GM23338 (cell line): Measurements from ENCODE around the gene NAA80. TPM values are rescaled to one million over a fixed set of nuclear protein-coding genes. Genes with fewer than 3 reads are reported as not detected.
A peak's percentile ranks its signal among the peaks of the same experiment; 100 is the strongest.
"Not testable (repeated sequence)": the region's sequence is repeated elsewhere in the genome, so short reads cannot be mapped to it uniquely, and the experiment has no call there.

Source experiments
- ATAC-seq: fragments of 200-7000 bp; cut with Tn5 transposase; 3 replicates; pipeline ENCODE4 v1.9.1; 2020
- DNase-seq: peaks from one replicate; pipeline ENCODE4 v3.0.0-alpha.2; 2015; ENCODE audit warnings: low spot score
- H2AFZ ChIP-seq: fragments of 200-600 bp; sonication (generic); 2 replicates; pipeline ENCODE4 v1.8.0; 2016; ENCODE audit warnings: antibody characterized with exemption, mild to moderate bottlenecking, moderate library complexity
- H3F3A ChIP-seq: fragments of 200-600 bp; sonication (generic); replicated peaks from 2 replicates; pipeline ENCODE4 v1.8.0; 2017; ENCODE audit warnings: antibody characterized with exemption, mixed run types, low read depth
- H3K27ac ChIP-seq: fragments of 200-600 bp; sonication (generic); 2 replicates; pipeline ENCODE4 v1.6.1; 2016; ENCODE audit warnings: low read depth
- H3K27me3 ChIP-seq: fragments of 200-600 bp; sonication (generic); 2 replicates; pipeline ENCODE4 v1.8.0; 2016; ENCODE audit warnings: mild to moderate bottlenecking, mixed run types, moderate library complexity; ENCODE audit not compliant: insufficient read depth
- H3K36me3 ChIP-seq: fragments of 200-600 bp; sonication (generic); 2 replicates; pipeline ENCODE4 v1.8.0; 2016; ENCODE audit warnings: mild to moderate bottlenecking; ENCODE audit not compliant: insufficient read depth
- H3K4me1 ChIP-seq: fragments of 200-600 bp; sonication (generic); 2 replicates; pipeline ENCODE4 v1.8.0; 2016; ENCODE audit warnings: mild to moderate bottlenecking, moderate library complexity; ENCODE audit not compliant: insufficient read depth
- H3K4me2 ChIP-seq: fragments of 200-600 bp; sonication (generic); 2 replicates; pipeline ENCODE4 v1.7.1; 2017; ENCODE audit warnings: mixed run types
- H3K4me3 ChIP-seq: fragments of 200-600 bp; sonication (generic); 2 replicates; pipeline ENCODE4 v1.6.1; 2016; ENCODE audit warnings: mixed run types
- H3K79me2 ChIP-seq: fragments of 200-600 bp; sonication (generic); replicated peaks from 2 replicates; pipeline ENCODE4 v1.8.0; 2017; ENCODE audit warnings: mild to moderate bottlenecking; ENCODE audit not compliant: insufficient read depth
- H3K9me2 ChIP-seq: fragments of 200-600 bp; sonication (generic); 2 replicates; pipeline ENCODE4 v1.8.0; 2017; ENCODE audit not compliant: insufficient read depth
- H4K20me1 ChIP-seq: fragments of 200-600 bp; sonication (generic); replicated peaks from 2 replicates; pipeline ENCODE4 v1.8.0; 2017; ENCODE audit warnings: mild to moderate bottlenecking; ENCODE audit not compliant: insufficient read depth
- H3K27ac Mint-ChIP-seq: 2 replicates; pipeline ENCODE4 v1.8.0; 2020; ENCODE audit warnings: inconsistent platforms, mild to moderate bottlenecking, moderate library complexity, mixed read lengths
- H3K27me3 Mint-ChIP-seq: 3 replicates; pipeline ENCODE4 v1.8.0; 2022; ENCODE audit warnings: low read depth, mild to moderate bottlenecking, moderate library complexity, mixed read lengths, inconsistent platforms; ENCODE audit not compliant: insufficient read depth, poor library complexity
- H3K36me3 Mint-ChIP-seq: 3 replicates; pipeline ENCODE4 v1.8.0; 2021; ENCODE audit warnings: low read depth, mild to moderate bottlenecking, inconsistent platforms, moderate library complexity, mixed read lengths
- H3K4me1 Mint-ChIP-seq: 3 replicates; pipeline ENCODE4 v1.8.0; 2020; ENCODE audit warnings: mild to moderate bottlenecking, inconsistent platforms, mixed read lengths
- H3K4me3 Mint-ChIP-seq: 3 replicates; pipeline ENCODE4 v1.8.0; 2021; ENCODE audit warnings: moderate library complexity, mild to moderate bottlenecking, inconsistent platforms, mixed read lengths
- H3K9me3 Mint-ChIP-seq: 3 replicates; pipeline ENCODE4 v1.8.0; 2020; ENCODE audit warnings: moderate library complexity, mild to moderate bottlenecking, inconsistent platforms, mixed read lengths
- CREB1 ChIP-seq: fragments of 250-450 bp; sonication (Bioruptor Pico); IDR thresholded peaks from 2 replicates; pipeline ENCODE4 v1.5.0; 2020; ENCODE audit warnings: low read depth, mild to moderate bottlenecking, moderate library complexity
- CTCF ChIP-seq, 2 experiments: fragments of 200-600 bp in 1 of 2; sonication (generic) in 1 of 2; conservative IDR thresholded peaks; 2 replicates each; pipeline versions ENCODE4 v1.5.1 to v1.6.1; 2016 to 2017; ENCODE audit warnings: antibody characterized with exemption in 2 of 2, low read depth in 2 of 2, mild to moderate bottlenecking in 2 of 2, moderate library complexity in 1 of 2
- ETS1 ChIP-seq: IDR thresholded peaks from 2 replicates; pipeline ENCODE4 v1.6.1; 2016; ENCODE audit warnings: antibody characterized with exemption
- NANOG ChIP-seq: IDR thresholded peaks from 2 replicates; pipeline ENCODE4 v1.6.1; 2016; ENCODE audit warnings: antibody characterized with exemption, borderline replicate concordance
- POLR2AphosphoS5 ChIP-seq: IDR thresholded peaks from 2 replicates; pipeline ENCODE4 v1.6.1; 2016; ENCODE audit warnings: antibody characterized with exemption, low read depth
- STAT1 ChIP-seq: IDR thresholded peaks from one replicate; pipeline ENCODE4 v1.6.1; 2016; ENCODE audit warnings: antibody characterized with exemption; ENCODE audit not compliant: unreplicated experiment
- ZNF462 ChIP-seq: fragments of 250-450 bp; sonication (Bioruptor Pico); IDR thresholded peaks from 2 replicates; pipeline ENCODE4 v1.5.0; 2020; ENCODE audit warnings: mild to moderate bottlenecking, moderate library complexity
- polyA plus RNA-seq: library from polyadenylated mRNA; unstranded; fragments of >200 nt; fragmentation: Nextera tagmentation; extraction: Ambion mirVana; gene quantifications from 2 replicates; pipeline ENCODE4 v1.2.1, GENCODE V29; 2016
- total RNA-seq: library from RNA; depleted of rRNA; stranded (reverse); fragments of >200 nt; shearing (Covaris generic); gene quantifications from 2 replicates; pipeline ENCODE4 v1.2.3, GENCODE V29; 2014

The NAA80 gene
- total and polyA plus RNA-seq, 2 experiments from 2014 or later, result 12.1 to 16.7 TPM

GRCh38 chr3:50273689-50274065, 25.5 kb downstream of the NAA80 start (continued):
- TF ChIP-seq ZNF462 (no peak), NANOG (no peak), CREB1 (CRISPR knock-in tag) (no peak), CTCF (conservative IDR thresholded peaks at IDR 0.05; ENCODE audit: low read depth in 2 of 2) (no peak)

- no peak overlapping the region for H3K27ac Mint-ChIP-seq
- peak overlapping the region; percentile 64 for H3K4me3 Mint-ChIP-seq
- H3K36me3 Mint-ChIP-seq, result no peaks in the 10 kb centered on the region
- Histone ChIP-seq H3F3A (peaks cover 12% of the 10 kb centered on the region; the same call in 1 of the 2 replicates), H2AFZ (peak overlapping the region; percentile 85; the same call in 1 of the 2 replicates), H3K4me1 (peaks cover 17% of the 10 kb centered on the region), H4K20me1 (no peaks in the 10 kb centered on the region), H3K27me3 (peaks cover 52% of the 10 kb centered on the region), H3K27ac (no peak overlapping the region), H3K4me2 (peak overlapping the region; percentile 75), H3K9me2 (no peaks in the 10 kb centered on the region), H3K4me3 (peak overlapping the region; percentile 53), H3K79me2 (no peaks in the 10 kb centered on the region), H3K36me3 (no peaks in the 10 kb centered on the region)
- DNase-seq (peak; percentile 90), ATAC-seq (peak; percentile 35)
- TF ChIP-seq ETS1, result no peak
- TF ChIP-seq CREB1 (CRISPR knock-in tag), result peak; percentile 26; the same call in 1 of the 2 replicates
- no peak for TF ChIP-seq STAT1
- TF ChIP-seq POLR2AphosphoS5, result no peak
- TF ChIP-seq CTCF (conservative IDR thresholded peaks at IDR 0.05; ENCODE audit: low read depth in 2 of 2), result peak; percentile 89 to 100
- H3K4me1 Mint-ChIP-seq, result peaks cover 44% of the 10 kb centered on the region
- no peaks in the 10 kb centered on the region for H3K9me3 Mint-ChIP-seq
- peaks cover 55% of the 10 kb centered on the region for H3K27me3 Mint-ChIP-seq
Observed at GRCh38 chr3:50272911-50273688, 26.1 kb downstream of the NAA80 start.

GRCh38 chr3:50272538-50272910, 26.7 kb downstream of the NAA80 start:
- not testable (repeated sequence) for H3K27ac ChIP-seq, H3K36me3 Mint-ChIP-seq, H3K27ac Mint-ChIP-seq, H2AFZ ChIP-seq, H4K20me1 ChIP-seq, H3K4me2 ChIP-seq, H3K4me3 ChIP-seq, H3K9me2 ChIP-seq, H3K9me3 Mint-ChIP-seq, H3K36me3 ChIP-seq, ATAC-seq, H3K79me2 ChIP-seq, DNase-seq
- peaks cover 12% of the 10 kb centered on the region; the same call in 1 of the 2 replicates for H3F3A ChIP-seq
- peak overlapping the region; percentile 64; the same call in 1 of the 3 replicates for H3K4me3 Mint-ChIP-seq
- H3K4me1 Mint-ChIP-seq, result peaks cover 49% of the 10 kb centered on the region
- H3K4me1 ChIP-seq, result peaks cover 23% of the 10 kb centered on the region
- H3K27me3 ChIP-seq, result peaks cover 46% of the 10 kb centered on the region
- peaks cover 52% of the 10 kb centered on the region for H3K27me3 Mint-ChIP-seq
